ENCODE measurements around the gene CAMKK1. TPM values are rescaled to one million over a fixed set of nuclear protein-coding genes. Genes with fewer than 3 reads are reported as not detected.
A peak's percentile ranks its signal among the peaks of the same experiment; 100 is the strongest.

Gene CAMKK1
- total RNA-seq, 4 donors from 2014 or later, result 3.3 to 9.5 (median 3.8) TPM

- Histone ChIP-seq H3K4me3 (no peak overlapping the region), H3K27me3 (no peaks in the 10 kb centered on the region), H3K27ac (peak overlapping the region in 3 of 4 donors; percentile 38 to 79 (median 74)), H3K4me1 (peaks cover 0 to 14% (median 3%) of the 10 kb centered on the region in 3 donors), H3K9me3 (no peaks in the 10 kb centered on the region), H3K36me3 (peaks cover 18 to 85% (median 26%) of the 10 kb centered on the region in 3 donors)
- DNase-seq, result no peak
- intact Hi-C loops (cut with DNase I), result loop anchor here (10.0 kb wide), 1 partner anchor 94 kb away; no protein-coding TSS in a partner anchor
- WGBS, 2 donors, result 82 to 85% methylated on average over 5 to 7 of the region's 7 CpGs
- no peak for TF ChIP-seq POLR2A (IDR thresholded peaks at IDR 0.05)
- no peak for TF ChIP-seq CTCF (IDR thresholded peaks at IDR 0.05)
Observed at GRCh38 chr17:3828852-3829232, 64.0 kb downstream of the CAMKK1 start.

GRCh38 chr17:3828151-3828851 lies 64.6 kb downstream of the CAMKK1 start:
- WGBS, 2 donors, result 31 to 60% methylated on average over 6 to 7 of the region's 7 CpGs
- intact Hi-C loops (cut with DNase I), result loop anchor here (10.0 kb wide), 1 partner anchor 94 kb away; no protein-coding TSS in a partner anchor
- DNase-seq, result no peak
- TF ChIP-seq CTCF (IDR thresholded peaks at IDR 0.05), result no peak
- TF ChIP-seq POLR2A (IDR thresholded peaks at IDR 0.05), result no peak
- Histone ChIP-seq H3K27me3 (no peaks in the 10 kb centered on the region), H3K27ac (peak overlapping the region in 3 of 4 donors; percentile 38 to 79 (median 74)), H3K9me3 (no peaks in the 10 kb centered on the region), H3K4me1 (peaks cover 0 to 14% (median 3%) of the 10 kb centered on the region in 3 donors), H3K36me3 (peaks cover 15 to 85% (median 26%) of the 10 kb centered on the region in 3 donors), H3K4me3 (no peak overlapping the region)

GRCh38 chr17:3827124-3827773 lies 65.6 kb downstream of the CAMKK1 start:
- TF ChIP-seq CTCF (IDR thresholded peaks at IDR 0.05) (peak; percentile 46 to 70 (median 58)), POLR2A (IDR thresholded peaks at IDR 0.05) (no peak)
- Histone ChIP-seq H3K9me3 (no peaks in the 10 kb centered on the region), H3K27me3 (no peaks in the 10 kb centered on the region), H3K36me3 (peaks cover 10 to 87% (median 26%) of the 10 kb centered on the region in 3 donors), H3K27ac (peak overlapping the region in 3 of 4 donors; percentile 36 to 79 (median 53)), H3K4me1 (peaks cover 0 to 14% (median 3%) of the 10 kb centered on the region in 3 donors), H3K4me3 (no peak overlapping the region)
- 51 to 54% methylated on average over 6 of the region's 6 CpGs for WGBS, 2 donors
- DNase-seq, result no peak
- intact Hi-C loops (cut with DNase I), result loop anchor here (10.0 kb wide), 1 partner anchor 92 kb away; no protein-coding TSS in a partner anchor

- Histone ChIP-seq H3K27ac (no peak overlapping the region), H3K36me3 (peaks cover 10 to 98% (median 33%) of the 10 kb centered on the region in 3 donors), H3K4me1 (peaks cover 0 to 14% (median 3%) of the 10 kb centered on the region in 3 donors), H3K4me3 (no peak overlapping the region), H3K9me3 (no peaks in the 10 kb centered on the region), H3K27me3 (no peaks in the 10 kb centered on the region)
- TF ChIP-seq CTCF (IDR thresholded peaks at IDR 0.05), result no peak
- no peak for TF ChIP-seq POLR2A (IDR thresholded peaks at IDR 0.05)
- intact Hi-C loops (cut with DNase I), result loop anchor here (10.0 kb wide), 1 partner anchor 91 kb away; no protein-coding TSS in a partner anchor
- 84 to 85% methylated on average over 4 of the region's 4 CpGs for WGBS, 2 donors
- no peak for DNase-seq
Observed at GRCh38 chr17:3826191-3826590, 66.7 kb downstream of the CAMKK1 start.

- H3K36me3 ChIP-seq, result peaks cover 15 to 100% (median 31%) of the 10 kb centered on the region in 3 donors
Observed at GRCh38 chr17:3821101-3821500, 71.8 kb downstream of the CAMKK1 start.

More at GRCh38 chr17:3821101-3821500, 71.8 kb downstream of the CAMKK1 start:
- TF ChIP-seq CTCF (IDR thresholded peaks at IDR 0.05), result no peak
- TF ChIP-seq POLR2A (IDR thresholded peaks at IDR 0.05), result no peak
- H3K4me1 ChIP-seq, result no peaks in the 10 kb centered on the region
- H3K27me3 ChIP-seq, result no peaks in the 10 kb centered on the region
- no peak for DNase-seq
- no peak overlapping the region for H3K27ac ChIP-seq
- H3K9me3 ChIP-seq, result no peaks in the 10 kb centered on the region
- no peak overlapping the region for H3K4me3 ChIP-seq
- intact Hi-C loops (cut with DNase I), result loop anchor here (10.0 kb wide), 1 partner anchor 86 kb away; no protein-coding TSS in a partner anchor
- WGBS, 2 donors, result 90 to 96% methylated on average over 9 of the region's 9 CpGs

All from esophagus squamous epithelium (tissue), 5 donors.